K562 (cell line): Measurements from ENCODE around the gene ROBO2. TPM values are rescaled to one million over a fixed set of nuclear protein-coding genes. Genes with fewer than 3 reads are reported as not detected.
A peak's percentile ranks its signal among the peaks of the same experiment; 100 is the strongest.

ENCODE experiments used
- CCAR2 ChIP-seq: fragments of 200-400 bp; formaldehyde crosslinking; IDR thresholded peaks from 2 replicates; pipeline ENCODE4 v1.6.1; 2017; ENCODE audit warnings: mild to moderate bottlenecking, low read depth, low read length
- CTBP1 ChIP-seq: fragments of 450-650 bp; IDR thresholded peaks from 2 replicates; pipeline ENCODE4 v1.6.1; 2016; ENCODE audit warnings: borderline replicate concordance
- CXXC5 ChIP-seq: fragments of 250-450 bp; sonication (Bioruptor Pico); IDR thresholded peaks from 2 replicates; pipeline ENCODE4 v1.8.0; 2022; ENCODE audit warnings: inconsistent platforms, mild to moderate bottlenecking, moderate library complexity
- DIDO1 ChIP-seq: fragments of 450-650 bp; IDR thresholded peaks from 2 replicates; pipeline ENCODE4 v1.6.1; 2016; ENCODE audit warnings: low read depth, missing biosample characterization, missing genetic modification characterization
- ESRRA ChIP-seq: fragments of 450-650 bp; IDR thresholded peaks from 2 replicates; pipeline ENCODE4 v1.6.1; 2014; ENCODE audit warnings: low read depth, mild to moderate bottlenecking, moderate library complexity, borderline replicate concordance
- HCFC1 ChIP-seq: IDR thresholded peaks from 2 replicates; pipeline ENCODE4 v1.6.1; 2012; ENCODE audit warnings: low read depth, low read length, improper control_type of control experiment
- HSF4 ChIP-seq: fragments of 250-450 bp; sonication (Bioruptor Pico); IDR thresholded peaks from 2 replicates; pipeline ENCODE4 v2.1.2; 2022; ENCODE audit warnings: mild to moderate bottlenecking, moderate library complexity, borderline replicate concordance
- JUND ChIP-seq, 2 experiments: IDR thresholded peaks; 2 replicates in 1 of 2; 3 replicates in 1 of 2; pipeline ENCODE4 v1.6.1; 2011; ENCODE audit warnings: borderline replicate concordance in 2 of 2, low read depth in 2 of 2, low read length in 2 of 2, improper control_type of control experiment in 1 of 2, missing biosample characterization in 1 of 2, missing genetic modification characterization in 1 of 2, missing genetic modification reagents in 1 of 2
- NFATC3 ChIP-seq: fragments of 450-650 bp; IDR thresholded peaks from 2 replicates; pipeline ENCODE4 v1.6.1; 2017; ENCODE audit warnings: mild to moderate bottlenecking
- NR2C1 ChIP-seq, 2 experiments: fragments of 450-650 bp; IDR thresholded peaks; 2 replicates each; pipeline ENCODE4 v1.6.1; 2017; ENCODE audit warnings: mild to moderate bottlenecking in 2 of 2, antibody characterized with exemption in 1 of 2, inconsistent platforms in 1 of 2, missing compliant biosample characterization in 1 of 2, missing genetic modification characterization in 1 of 2
- NR4A1 ChIP-seq, 2 experiments: fragments of 250-450 bp in 1 of 2; fragments of 450-650 bp in 1 of 2; sonication (Bioruptor Pico) in 1 of 2; IDR thresholded peaks; 2 replicates each; pipeline versions ENCODE4 v1.4.0 to v1.6.1; 2016 to 2020; ENCODE audit warnings: mild to moderate bottlenecking in 2 of 2, missing compliant biosample characterization in 1 of 2, missing genetic modification characterization in 1 of 2, moderate library complexity in 1 of 2
- RAD21 ChIP-seq, 2 experiments: fragments of 250-450 bp in 1 of 2; fragments of 450-650 bp in 1 of 2; sonication (Bioruptor Pico) in 1 of 2; formaldehyde crosslinking in 1 of 2; IDR thresholded peaks in 1 of 2; conservative IDR thresholded peaks in 1 of 2; 2 replicates each; pipeline versions ENCODE4 v1.4.0 to v1.8.0; 2020 to 2022; ENCODE audit warnings: mild to moderate bottlenecking in 2 of 2, moderate library complexity in 1 of 2
- SMC3 ChIP-seq: conservative IDR thresholded peaks from 2 replicates; pipeline ENCODE4 v1.6.1; 2011; ENCODE audit warnings: low read depth, low read length, improper control_type of control experiment; ENCODE audit not compliant: insufficient read depth
- SP2 ChIP-seq: IDR thresholded peaks from 2 replicates; pipeline ENCODE4 v1.6.1; 2011; ENCODE audit warnings: mild to moderate bottlenecking, low read depth, low read length, moderate library complexity; ENCODE audit not compliant: poor library complexity, severe bottlenecking; ENCODE audit errors: extremely low read depth
- WHSC1 ChIP-seq: IDR thresholded peaks from one replicate; pipeline ENCODE4 v1.6.1; 2012; ENCODE audit warnings: low read length, control low read depth, inconsistent platforms
- ZNF23 ChIP-seq: fragments of 250-450 bp; sonication (Bioruptor Pico); IDR thresholded peaks from 2 replicates; pipeline ENCODE4 v1.4.0; 2020; ENCODE audit warnings: mild to moderate bottlenecking
- ZNF274 ChIP-seq: IDR thresholded peaks from 2 replicates; pipeline ENCODE4 v1.6.1; 2011; ENCODE audit warnings: low read depth, mild to moderate bottlenecking, low read length, moderate library complexity, borderline replicate concordance
- ZNF384 ChIP-seq: IDR thresholded peaks from 2 replicates; pipeline ENCODE4 v1.6.1; 2012; ENCODE audit warnings: low read depth, low read length, improper control_type of control experiment
- ZNF592 ChIP-seq: fragments of 450-650 bp; IDR thresholded peaks from 2 replicates; pipeline ENCODE4 v1.6.1; 2017; ENCODE audit warnings: antibody characterized with exemption, mild to moderate bottlenecking
- ZNF75A ChIP-seq: fragments of 450-650 bp; formaldehyde crosslinking; IDR thresholded peaks from 2 replicates; pipeline ENCODE4 v1.4.0; 2020; ENCODE audit warnings: mild to moderate bottlenecking
- ZNF780A ChIP-seq: fragments of 250-450 bp; sonication (Bioruptor Pico); IDR thresholded peaks from 2 replicates; pipeline ENCODE4 v1.5.0; 2021; ENCODE audit warnings: mild to moderate bottlenecking
- polyA plus RNA-seq, 8 experiments: library from polyadenylated mRNA; depleted of rRNA in 4 of 8; stranded (reverse) in 5 of 8; unstranded in 3 of 8; fragments of >200 nt; fragmentation: Nextera tagmentation in 2 of 8; fragmentation: Illumina TruSeq in 1 of 8; extraction: Ambion mirVana in 2 of 8; extraction: Trizol in 1 of 8; gene quantifications; 2 replicates each; pipeline versions ENCODE4 v1.2.1 to v1.2.3, GENCODE V29; 2011 to 2014; ENCODE audit warnings: inconsistent platforms in 1 of 8, missing spikeins in 1 of 8
- total RNA-seq, 7 experiments: library from RNA; depleted of rRNA in 6 of 7; stranded (reverse); fragments of >200 nt in 6 of 7; fragmentation: Illumina TruSeq in 2 of 7; extraction: Trizol in 2 of 7; gene quantifications; 2 replicates each; pipeline versions ENCODE4 v1.2.1 to v1.2.3, GENCODE V29; 2011 to 2021; ENCODE audit warnings: low replicate concordance in 1 of 7
- TF ChIP-seq, protein P1 (sequence below), 3 experiments: IDR thresholded peaks in 2 of 3; conservative IDR thresholded peaks in 1 of 3; 2 replicates each; pipeline ENCODE4 v1.5.1; 2011 to 2012; ENCODE audit warnings: low read length in 3 of 3, mild to moderate bottlenecking in 3 of 3, control low read depth in 2 of 3, improper control_type of control experiment in 1 of 3, inconsistent platforms in 1 of 3, low read depth in 1 of 3, mixed read lengths in 1 of 3, moderate library complexity in 1 of 3; ENCODE audit not compliant: insufficient read depth in 2 of 3

ROBO2 gene
- total and polyA plus RNA-seq, 9 of the 15 experiments (the other 6 are each of a cell fraction or from before 2014, with no cell fraction given): 0.84 to 3.0 (median 1.7) TPM

- peak; percentile 97 for TF ChIP-seq ESRRA
- 0 out of 2 replicates have a peak, but pooled peaks have one; percentile 48 for TF ChIP-seq ZNF23
- no peak for TF ChIP-seq ZNF75A (CRISPR knock-in tag)
- TF ChIP-seq WHSC1: no peak
- no peak for TF ChIP-seq NR2C1 (IDR thresholded peaks at IDR 0.05)
- no peak for TF ChIP-seq NR2C1 (tag; IDR thresholded peaks at IDR 0.05)
- TF ChIP-seq SMC3: no peak
- TF ChIP-seq HCFC1: no peak
- TF ChIP-seq CCAR2: no peak
- TF ChIP-seq DIDO1 (tag): peak; percentile 62; the same call in 1 of the 2 replicates
- no peak for TF ChIP-seq HSF4 (CRISPR knock-in tag)
- no peak for TF ChIP-seq ZNF780A (CRISPR knock-in tag)
- TF ChIP-seq, protein P1, sequence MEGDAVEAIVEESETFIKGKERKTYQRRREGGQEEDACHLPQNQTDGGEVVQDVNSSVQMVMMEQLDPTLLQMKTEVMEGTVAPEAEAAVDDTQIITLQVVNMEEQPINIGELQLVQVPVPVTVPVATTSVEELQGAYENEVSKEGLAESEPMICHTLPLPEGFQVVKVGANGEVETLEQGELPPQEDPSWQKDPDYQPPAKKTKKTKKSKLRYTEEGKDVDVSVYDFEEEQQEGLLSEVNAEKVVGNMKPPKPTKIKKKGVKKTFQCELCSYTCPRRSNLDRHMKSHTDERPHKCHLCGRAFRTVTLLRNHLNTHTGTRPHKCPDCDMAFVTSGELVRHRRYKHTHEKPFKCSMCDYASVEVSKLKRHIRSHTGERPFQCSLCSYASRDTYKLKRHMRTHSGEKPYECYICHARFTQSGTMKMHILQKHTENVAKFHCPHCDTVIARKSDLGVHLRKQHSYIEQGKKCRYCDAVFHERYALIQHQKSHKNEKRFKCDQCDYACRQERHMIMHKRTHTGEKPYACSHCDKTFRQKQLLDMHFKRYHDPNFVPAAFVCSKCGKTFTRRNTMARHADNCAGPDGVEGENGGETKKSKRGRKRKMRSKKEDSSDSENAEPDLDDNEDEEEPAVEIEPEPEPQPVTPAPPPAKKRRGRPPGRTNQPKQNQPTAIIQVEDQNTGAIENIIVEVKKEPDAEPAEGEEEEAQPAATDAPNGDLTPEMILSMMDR (IDR thresholded peaks at IDR 0.05 in 2 of 3, conservative IDR thresholded peaks at IDR 0.05 in 1 of 3; ENCODE audit: insufficient read depth in 2 of 3, low read depth in 1 of 3, low read length in 3 of 3): peak; percentile 21 to 50 (median 38); a peak in 4 of 6 replicates
- no peak for TF ChIP-seq ZNF592
- no peak for TF ChIP-seq ZNF384
- no peak for TF ChIP-seq CXXC5 (CRISPR knock-in tag)
- TF ChIP-seq NR4A1 (CRISPR knock-in tag; IDR thresholded peaks at IDR 0.05): peak; percentile 31; the same call in 1 of the 2 replicates
- no peak for TF ChIP-seq NR4A1 (tag; IDR thresholded peaks at IDR 0.05)
- TF ChIP-seq CTBP1: peak; percentile 72; the same call in 1 of the 2 replicates
- TF ChIP-seq NFATC3: no peak
- TF ChIP-seq JUND (IDR thresholded peaks at IDR 0.05; ENCODE audit: borderline replicate concordance, low read depth, low read length): no peak
- TF ChIP-seq JUND (tag; IDR thresholded peaks at IDR 0.05; ENCODE audit: borderline replicate concordance, low read depth, low read length): no peak
- peak in 1 of 2 experiments; percentile 20; a peak in 2 of 4 replicates for TF ChIP-seq RAD21 (CRISPR knock-in tag; conservative IDR thresholded peaks at IDR 0.05 in 1 of 2, IDR thresholded peaks at IDR 0.05 in 1 of 2)
- TF ChIP-seq SP2: no peak
- no peak for TF ChIP-seq ZNF274
Measured at GRCh38 chr3:77348244-77348855, 308.5 kb downstream of the ROBO2 start (continued).
